ENCODE measurements around the gene PRXL2C.

DNA sequence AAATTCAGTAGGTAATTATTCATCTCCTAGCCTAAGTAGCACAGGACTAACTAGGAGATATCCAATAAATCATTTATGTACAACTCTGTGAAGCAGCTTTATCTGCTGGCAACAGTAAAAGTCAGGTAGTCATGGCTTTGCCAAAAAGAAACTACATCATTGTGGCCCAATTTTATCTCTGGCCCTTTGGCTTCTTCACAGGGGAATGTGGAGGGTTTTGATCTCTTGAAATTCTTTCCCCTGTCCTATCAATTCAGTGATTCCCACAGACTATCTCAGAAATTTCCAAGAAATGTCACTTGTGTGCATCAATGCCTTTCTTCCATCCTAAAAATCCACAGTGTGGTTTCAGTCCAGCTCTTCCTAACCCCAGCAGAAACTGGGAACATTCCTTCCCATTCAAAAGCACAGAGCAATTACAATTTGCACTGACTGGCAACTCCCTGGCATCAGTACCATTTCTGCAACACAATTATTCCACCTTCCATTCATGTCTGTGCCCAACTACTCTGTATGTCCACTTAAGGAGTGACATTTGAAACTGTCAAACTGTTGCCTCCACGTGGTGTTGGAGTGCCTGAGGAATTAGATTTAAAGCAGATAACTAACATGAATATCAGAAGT lies 42.0 kb downstream of the PRXL2C start:
- TF ChIP-seq, protein P1, sequence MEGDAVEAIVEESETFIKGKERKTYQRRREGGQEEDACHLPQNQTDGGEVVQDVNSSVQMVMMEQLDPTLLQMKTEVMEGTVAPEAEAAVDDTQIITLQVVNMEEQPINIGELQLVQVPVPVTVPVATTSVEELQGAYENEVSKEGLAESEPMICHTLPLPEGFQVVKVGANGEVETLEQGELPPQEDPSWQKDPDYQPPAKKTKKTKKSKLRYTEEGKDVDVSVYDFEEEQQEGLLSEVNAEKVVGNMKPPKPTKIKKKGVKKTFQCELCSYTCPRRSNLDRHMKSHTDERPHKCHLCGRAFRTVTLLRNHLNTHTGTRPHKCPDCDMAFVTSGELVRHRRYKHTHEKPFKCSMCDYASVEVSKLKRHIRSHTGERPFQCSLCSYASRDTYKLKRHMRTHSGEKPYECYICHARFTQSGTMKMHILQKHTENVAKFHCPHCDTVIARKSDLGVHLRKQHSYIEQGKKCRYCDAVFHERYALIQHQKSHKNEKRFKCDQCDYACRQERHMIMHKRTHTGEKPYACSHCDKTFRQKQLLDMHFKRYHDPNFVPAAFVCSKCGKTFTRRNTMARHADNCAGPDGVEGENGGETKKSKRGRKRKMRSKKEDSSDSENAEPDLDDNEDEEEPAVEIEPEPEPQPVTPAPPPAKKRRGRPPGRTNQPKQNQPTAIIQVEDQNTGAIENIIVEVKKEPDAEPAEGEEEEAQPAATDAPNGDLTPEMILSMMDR (IDR thresholded peaks at IDR 0.05; ENCODE audit: insufficient read depth, low read depth, low read length): no peak
- TF ChIP-seq EZH2 (IDR thresholded peaks at IDR 0.05; ENCODE audit: insufficient read depth, low read length): no peak
